ENCODE results near the gene INPP5K. TPM values are rescaled to one million over a fixed set of nuclear protein-coding genes. Genes with fewer than 3 reads are reported as not detected.

The INPP5K gene
- total RNA-seq, 1 experiment from 2014 or later, result 29.4 TPM

DNA sequence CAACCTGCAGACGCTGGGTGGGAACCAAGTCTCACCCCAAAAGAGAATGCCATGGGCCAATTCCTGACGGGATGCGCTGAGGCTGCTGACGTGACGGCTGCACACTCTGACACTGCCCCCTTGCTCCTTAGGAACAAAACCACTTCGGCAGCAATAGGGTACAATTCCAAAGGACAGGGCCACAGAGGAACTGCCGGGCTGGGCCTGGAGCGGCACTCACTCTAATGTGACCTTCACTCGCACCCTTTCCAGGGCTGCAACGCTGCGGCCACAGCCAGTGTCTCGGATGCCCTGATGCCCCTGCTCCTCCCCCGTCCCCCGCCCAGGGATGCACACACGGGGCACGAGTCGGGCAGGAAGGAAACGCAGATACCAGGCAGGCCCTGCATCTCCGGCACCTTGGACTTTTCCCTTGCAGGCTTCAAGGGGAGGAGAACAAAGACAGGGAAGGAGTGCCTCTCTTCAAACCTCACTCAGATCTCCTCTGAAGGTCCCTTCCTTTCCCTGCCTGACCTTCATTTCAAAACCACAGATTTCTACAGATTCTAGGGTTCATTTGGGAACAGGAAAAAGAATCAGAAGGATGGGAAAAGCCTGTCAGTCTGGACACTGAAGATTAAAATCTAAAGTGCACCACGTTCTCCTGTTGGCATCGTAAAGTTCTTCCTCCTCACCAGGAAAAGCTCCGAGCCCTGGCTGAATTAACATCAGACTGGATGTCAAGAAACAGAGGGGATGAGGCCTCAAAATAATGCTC lies 43.9 kb upstream of the INPP5K start:
- Histone ChIP-seq H4K20me1 (ENCODE audit: control insufficient read depth, insufficient read depth, insufficient read length) (no peaks in the 10 kb centered on the region), H2BK20ac (ENCODE audit: low read depth, low read length, poor library complexity, severe bottlenecking) (no peak overlapping the region), H4K91ac (ENCODE audit: insufficient read length, low read depth, low read length) (no peak overlapping the region), H2AK5ac (ENCODE audit: insufficient read length, low read length) (no peak overlapping the region), H3K4me2 (ENCODE audit: insufficient read depth, insufficient read length, low read length) (peak overlapping the region; percentile 94), H3K79me1 (ENCODE audit: insufficient read depth, low read depth, low read length, poor library complexity, severe bottlenecking) (peaks cover 11% of the 10 kb centered on the region), H3K4me1 (ENCODE audit: insufficient read depth, low read length) (0 out of 2 replicates have a peak, but pooled peaks cover 7% of the 10 kb centered on the region), H3K23me2 (ENCODE audit: insufficient read length, low read depth, low read length, poor library complexity, severe bottlenecking) (peaks cover 8% of the 10 kb centered on the region), H3K23ac (ENCODE audit: insufficient read length, low read depth, low read length) (no peak overlapping the region), H3K27ac (ENCODE audit: insufficient read length, low read depth, low read length) (no peak overlapping the region), H2BK15ac (ENCODE audit: low read depth, low read length) (no peak overlapping the region), H4K5ac (ENCODE audit: insufficient read length, low read depth, low read length) (no peak overlapping the region), H3K4ac (ENCODE audit: low read depth, low read length) (no peak overlapping the region), H2BK120ac (ENCODE audit: low read depth, low read length, poor library complexity, severe bottlenecking) (no peak overlapping the region), H2BK5ac (ENCODE audit: insufficient read length, low read length) (no peak overlapping the region), H3K14ac (ENCODE audit: insufficient read depth, low read length) (no peak overlapping the region), H4K8ac (replicated peaks; ENCODE audit: insufficient read length, low read depth, low read length) (no peak overlapping the region), H3K18ac (ENCODE audit: insufficient read length, low read depth, low read length) (no peak overlapping the region), H3K56ac (ENCODE audit: insufficient read length, low read depth, low read length) (no peak overlapping the region), H3T11ph (ENCODE audit: low read length) (no peak overlapping the region), H3K27me3 (ENCODE audit: insufficient read depth, low read length) (no peaks in the 10 kb centered on the region), H3K79me2 (ENCODE audit: insufficient read depth, low read length) (peaks cover 17% of the 10 kb centered on the region; the same call in 1 of the 2 replicates), H2AFZ (ENCODE audit: low read length) (no peak overlapping the region), H3K9me3 (ENCODE audit: control insufficient read depth, low read depth, low read length) (no peaks in the 10 kb centered on the region), H3K9ac (ENCODE audit: extremely low read depth, insufficient read length, low read length) (peak overlapping the region; percentile 7), H2BK12ac (ENCODE audit: insufficient read length, low read depth, low read length) (no peak overlapping the region)
- no peak for TF ChIP-seq CTCF (conservative IDR thresholded peaks at IDR 0.05)
- peaks cover 0 to 4% of the 10 kb centered on the region in 2 experiments; a peak in 1 of 5 replicates for H3K9me3 Mint-ChIP-seq
- peaks cover 0 to 20% (median 8%) of the 10 kb centered on the region in 3 experiments; a peak in 3 of 7 replicates for H3K36me3 Mint-ChIP-seq (ENCODE audit: insufficient read depth in 1 of 3, low read depth in 3 of 3)
- no peak for DNase-seq
- H3K27me3 Mint-ChIP-seq (ENCODE audit: low read depth), result peaks cover 16% of the 10 kb centered on the region
- peak overlapping the region; percentile 84 to 91; a peak in 2 of 5 replicates for H3K4me3 Mint-ChIP-seq
- H3K27ac Mint-ChIP-seq, result no peak overlapping the region; a peak in 1 of 7 replicates
- H3K4me1 Mint-ChIP-seq, result peaks cover 29 to 33% of the 10 kb centered on the region in 2 experiments
- whole genome bisulfite sequencing (ENCODE audit: extremely low coverage, insufficient read length, low lambda C conversion rate), result no CpG with 5 or more reads among the region's 22 CpGs

Data from H9 (cell line).